ENCODE results near the gene TRIM28. TPM values are rescaled to one million over a fixed set of nuclear protein-coding genes. Genes with fewer than 3 reads are reported as not detected.

Gene TRIM28
- total and polyA plus RNA-seq, 9 of the 15 experiments (the other 6 are each of a cell fraction or from before 2014, with no cell fraction given), result 12.1 to 797 (median 490) TPM

GRCh38 chr19:58518256-58519086, 25.4 kb upstream of the TRIM28 start (continued):
- TF ChIP-seq DEAF1 (CRISPR knock-in tag; IDR thresholded peaks at IDR 0.05) (peak; percentile 9; the same call in 1 of the 2 replicates), CBX8 (IDR thresholded peaks at IDR 0.05; ENCODE audit: borderline replicate concordance, extremely low read depth, low read depth, low read length, poor library complexity, severe bottlenecking) (no peak), KDM4B (IDR thresholded peaks at IDR 0.05; ENCODE audit: borderline replicate concordance in 2 of 2, low read depth in 1 of 2) (no peak), ZNF75A (CRISPR knock-in tag; IDR thresholded peaks at IDR 0.05) (no peak), HBP1 (CRISPR knock-in tag; IDR thresholded peaks at IDR 0.05) (peak; percentile 40; the same call in 1 of the 2 replicates), CHD4 (IDR thresholded peaks at IDR 0.05; ENCODE audit: insufficient read depth, insufficient replicate concordance, low read depth, low read length, poor library complexity, severe bottlenecking) (no peak), MTA3 (IDR thresholded peaks at IDR 0.05; ENCODE audit: borderline replicate concordance) (0 out of 2 replicates have a peak, but pooled peaks have one; percentile 6), CEBPB (tag; IDR thresholded peaks at IDR 0.05) (0 out of 2 replicates have a peak, but pooled peaks have one; percentile 24), ZBTB11 (CRISPR knock-in tag; IDR thresholded peaks at IDR 0.05) (no peak), ZNF121 (CRISPR knock-in tag; conservative IDR thresholded peaks at IDR 0.05) (no peak), ATF4 (CRISPR knock-in tag; IDR thresholded peaks at IDR 0.05) (no peak), NR2F6 (CRISPR knock-in tag; IDR thresholded peaks at IDR 0.05) (no peak), KAT8 (IDR thresholded peaks at IDR 0.05; ENCODE audit: low read depth) (no peak), ZNF324 (CRISPR knock-in tag; IDR thresholded peaks at IDR 0.05) (no peak), SPI1 (IDR thresholded peaks at IDR 0.05; ENCODE audit: borderline replicate concordance, low read depth, low read length) (0 out of 2 replicates have a peak, but pooled peaks have one; percentile 14)
- TF ChIP-seq, protein P1, sequence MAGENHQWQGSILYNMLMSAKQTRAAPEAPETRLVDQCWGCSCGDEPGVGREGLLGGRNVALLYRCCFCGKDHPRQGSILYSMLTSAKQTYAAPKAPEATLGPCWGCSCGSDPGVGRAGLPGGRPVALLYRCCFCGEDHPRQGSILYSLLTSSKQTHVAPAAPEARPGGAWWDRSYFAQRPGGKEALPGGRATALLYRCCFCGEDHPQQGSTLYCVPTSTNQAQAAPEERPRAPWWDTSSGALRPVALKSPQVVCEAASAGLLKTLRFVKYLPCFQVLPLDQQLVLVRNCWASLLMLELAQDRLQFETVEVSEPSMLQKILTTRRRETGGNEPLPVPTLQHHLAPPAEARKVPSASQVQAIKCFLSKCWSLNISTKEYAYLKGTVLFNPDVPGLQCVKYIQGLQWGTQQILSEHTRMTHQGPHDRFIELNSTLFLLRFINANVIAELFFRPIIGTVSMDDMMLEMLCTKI (IDR thresholded peaks at IDR 0.05; ENCODE audit: partially characterized antibody), result no peak

Data from K562 (cell line).